ENCODE data around the gene SPDYE1.
"Not testable (repeated sequence)": the region's sequence is repeated elsewhere in the genome, so short reads cannot be mapped to it uniquely, and the experiment has no call there.

- TF ChIP-seq, protein P1, sequence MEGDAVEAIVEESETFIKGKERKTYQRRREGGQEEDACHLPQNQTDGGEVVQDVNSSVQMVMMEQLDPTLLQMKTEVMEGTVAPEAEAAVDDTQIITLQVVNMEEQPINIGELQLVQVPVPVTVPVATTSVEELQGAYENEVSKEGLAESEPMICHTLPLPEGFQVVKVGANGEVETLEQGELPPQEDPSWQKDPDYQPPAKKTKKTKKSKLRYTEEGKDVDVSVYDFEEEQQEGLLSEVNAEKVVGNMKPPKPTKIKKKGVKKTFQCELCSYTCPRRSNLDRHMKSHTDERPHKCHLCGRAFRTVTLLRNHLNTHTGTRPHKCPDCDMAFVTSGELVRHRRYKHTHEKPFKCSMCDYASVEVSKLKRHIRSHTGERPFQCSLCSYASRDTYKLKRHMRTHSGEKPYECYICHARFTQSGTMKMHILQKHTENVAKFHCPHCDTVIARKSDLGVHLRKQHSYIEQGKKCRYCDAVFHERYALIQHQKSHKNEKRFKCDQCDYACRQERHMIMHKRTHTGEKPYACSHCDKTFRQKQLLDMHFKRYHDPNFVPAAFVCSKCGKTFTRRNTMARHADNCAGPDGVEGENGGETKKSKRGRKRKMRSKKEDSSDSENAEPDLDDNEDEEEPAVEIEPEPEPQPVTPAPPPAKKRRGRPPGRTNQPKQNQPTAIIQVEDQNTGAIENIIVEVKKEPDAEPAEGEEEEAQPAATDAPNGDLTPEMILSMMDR (IDR thresholded peaks at IDR 0.05; ENCODE audit: low read length), result not testable (repeated sequence)
- not testable (repeated sequence) for TF ChIP-seq EZH2 (IDR thresholded peaks at IDR 0.05; ENCODE audit: borderline replicate concordance, low read length)
These were observed 22.8 kb upstream of the SPDYE1 start for GRCh38 chr7:43974725-43975482.

Measured in OCI-LY1 (cell line).